CD14-positive monocyte (primary cell): ENCODE data around the gene SEMA3G. TPM values are rescaled to one million over a fixed set of nuclear protein-coding genes. Genes with fewer than 3 reads are reported as not detected.

Experiments
- DNase-seq, 3 donors: peaks; one replicate each; pipeline ENCODE4 v3.0.0-alpha.2; 2011 to 2022
- H2AFZ ChIP-seq: 2 replicates; pipeline ENCODE4 v1.6.0; 2012; ENCODE audit warnings: mild to moderate bottlenecking, low read depth, low read length, inconsistent platforms; ENCODE audit not compliant: insufficient read depth, poor library complexity, severe bottlenecking
- H3K27ac ChIP-seq, 2 donors: 1 replicate in 1 of 2; 2 replicates in 1 of 2; pipeline ENCODE4 v1.5.1; 2012 to 2013; ENCODE audit warnings: low read length in 2 of 2, control low read depth in 1 of 2, inconsistent platforms in 1 of 2, low read depth in 1 of 2, mild to moderate bottlenecking in 1 of 2
- H3K27me3 ChIP-seq, 2 donors: one replicate each; pipeline versions ENCODE4 v1.6.0 to v1.6.1; 2011 to 2013; ENCODE audit warnings: low read length in 2 of 2; ENCODE audit not compliant: control insufficient read depth in 2 of 2, insufficient read depth in 2 of 2
- H3K36me3 ChIP-seq, 2 donors: replicated peaks in 1 of 2; 1 replicate in 1 of 2; 2 replicates in 1 of 2; pipeline versions ENCODE4 v1.5.1 to v1.6.1; 2012 to 2013; ENCODE audit warnings: low read length in 2 of 2, control low read depth in 1 of 2, inconsistent platforms in 1 of 2, mild to moderate bottlenecking in 1 of 2; ENCODE audit not compliant: insufficient read depth in 2 of 2, control insufficient read depth in 1 of 2
- H3K4me1 ChIP-seq, 2 donors: 1 replicate in 1 of 2; 2 replicates in 1 of 2; pipeline versions ENCODE4 v1.5.1 to v1.6.1; 2012 to 2013; ENCODE audit warnings: low read length in 2 of 2, control low read depth in 1 of 2, inconsistent platforms in 1 of 2, mild to moderate bottlenecking in 1 of 2, moderate library complexity in 1 of 2; ENCODE audit not compliant: insufficient read depth in 2 of 2, control insufficient read depth in 1 of 2
- H3K4me2 ChIP-seq: replicated peaks from 2 replicates; pipeline ENCODE3; 2012; ENCODE audit warnings: low read length, moderate library complexity, mild to moderate bottlenecking; ENCODE audit not compliant: poor library complexity, severe bottlenecking; ENCODE audit errors: extremely low read depth
- H3K4me3 ChIP-seq, 3 experiments: fragments of 200-600 bp in 1 of 3; sonication (generic) in 1 of 3; replicated peaks in 1 of 3; 1 replicate in 2 of 3; 2 replicates in 1 of 3; pipeline ENCODE4 v1.5.1; 2011 to 2013; ENCODE audit warnings: low read length in 3 of 3, mild to moderate bottlenecking in 3 of 3, control low read depth in 2 of 3, low read depth in 2 of 3, inconsistent platforms in 1 of 3, moderate library complexity in 1 of 3
- H3K79me2 ChIP-seq: 2 replicates; pipeline ENCODE4 v1.6.0; 2012; ENCODE audit warnings: mild to moderate bottlenecking, control low read depth, inconsistent platforms, low read length, moderate library complexity; ENCODE audit not compliant: insufficient read depth
- H3K9ac ChIP-seq: 2 replicates; pipeline ENCODE4 v1.6.0; 2017; ENCODE audit warnings: low read length, mild to moderate bottlenecking; ENCODE audit not compliant: insufficient read depth, poor library complexity, severe bottlenecking
- H3K9me3 ChIP-seq, 2 donors: replicated peaks in 1 of 2; 1 replicate in 1 of 2; 2 replicates in 1 of 2; pipeline versions ENCODE4 v1.5.1 to v1.6.1; 2012 to 2013; ENCODE audit warnings: low read length in 2 of 2, control low read depth in 1 of 2; ENCODE audit not compliant: control insufficient read depth in 1 of 2, insufficient read depth in 1 of 2
- H4K20me1 ChIP-seq: 2 replicates; pipeline ENCODE4 v1.6.0; 2012; ENCODE audit warnings: mild to moderate bottlenecking, low read length, control low read depth, moderate library complexity; ENCODE audit not compliant: insufficient read depth
- H3K27ac Mint-ChIP-seq, 7 donors: one replicate each; pipeline ENCODE4 v1.8.0; 2020; ENCODE audit warnings: mild to moderate bottlenecking in 7 of 7, mixed read lengths in 7 of 7, moderate library complexity in 6 of 7, inconsistent platforms in 2 of 7
- H3K27me3 Mint-ChIP-seq, 3 donors: one replicate each; pipeline ENCODE4 v1.8.0; 2021 to 2022; ENCODE audit warnings: low read depth in 3 of 3, mild to moderate bottlenecking in 3 of 3, mixed read lengths in 3 of 3, moderate library complexity in 3 of 3, inconsistent platforms in 1 of 3
- H3K36me3 Mint-ChIP-seq, 2 donors: one replicate each; pipeline ENCODE4 v1.8.0; 2020; ENCODE audit warnings: mixed read lengths in 2 of 2, inconsistent platforms in 1 of 2, mild to moderate bottlenecking in 1 of 2
- H3K4me1 Mint-ChIP-seq: one replicate; pipeline ENCODE4 v1.8.0; 2020; ENCODE audit warnings: mild to moderate bottlenecking, mixed read lengths
- H3K4me3 Mint-ChIP-seq, 2 donors: one replicate each; pipeline ENCODE4 v1.8.0; 2020; ENCODE audit warnings: mild to moderate bottlenecking in 2 of 2, mixed read lengths in 2 of 2, moderate library complexity in 1 of 2
- H3K9me3 Mint-ChIP-seq, 7 donors: one replicate each; pipeline ENCODE4 v1.8.0; 2020 to 2022; ENCODE audit warnings: mixed read lengths in 7 of 7, mild to moderate bottlenecking in 6 of 7, moderate library complexity in 6 of 7, inconsistent platforms in 2 of 7
- WGBS: methylation state at CpG from one replicate; pipeline ENCODE4 v1.1.5; 2013; ENCODE audit warnings: missing lambda C conversion rate; ENCODE audit not compliant: insufficient coverage; 5-methylcytosine and 5-hydroxymethylcytosine counted together
- intact Hi-C, 2 donors: fragments of 100-400 bp; cut with micrococcal nuclease; formaldehyde crosslinking; loops; one replicate each; pipeline versions ENCODE4 v1.15.0 to v1.15.1; 2023
- polyA plus RNA-seq, 3 donors: library from polyadenylated mRNA; depleted of rRNA in 1 of 3; unstranded in 2 of 3; stranded (reverse) in 1 of 3; fragments of 300-500 nt in 2 of 3; fragments of >200 nt in 1 of 3; fragmentation: Illumina TruSeq in 2 of 3; gene quantifications; 1 replicate in 2 of 3; 2 replicates in 1 of 3; pipeline ENCODE4 v1.2.3, GENCODE V29; 2012 to 2021
- TF ChIP-seq, protein P1 (sequence below): fragments of 200-600 bp; IDR thresholded peaks from one replicate; pipeline ENCODE4 v1.8.0; 2022; ENCODE audit warnings: antibody characterized with exemption, mild to moderate bottlenecking

SEMA3G gene
- polyA plus RNA-seq, 3 donors = 0.03 TPM; not detected in 2

DNA sequence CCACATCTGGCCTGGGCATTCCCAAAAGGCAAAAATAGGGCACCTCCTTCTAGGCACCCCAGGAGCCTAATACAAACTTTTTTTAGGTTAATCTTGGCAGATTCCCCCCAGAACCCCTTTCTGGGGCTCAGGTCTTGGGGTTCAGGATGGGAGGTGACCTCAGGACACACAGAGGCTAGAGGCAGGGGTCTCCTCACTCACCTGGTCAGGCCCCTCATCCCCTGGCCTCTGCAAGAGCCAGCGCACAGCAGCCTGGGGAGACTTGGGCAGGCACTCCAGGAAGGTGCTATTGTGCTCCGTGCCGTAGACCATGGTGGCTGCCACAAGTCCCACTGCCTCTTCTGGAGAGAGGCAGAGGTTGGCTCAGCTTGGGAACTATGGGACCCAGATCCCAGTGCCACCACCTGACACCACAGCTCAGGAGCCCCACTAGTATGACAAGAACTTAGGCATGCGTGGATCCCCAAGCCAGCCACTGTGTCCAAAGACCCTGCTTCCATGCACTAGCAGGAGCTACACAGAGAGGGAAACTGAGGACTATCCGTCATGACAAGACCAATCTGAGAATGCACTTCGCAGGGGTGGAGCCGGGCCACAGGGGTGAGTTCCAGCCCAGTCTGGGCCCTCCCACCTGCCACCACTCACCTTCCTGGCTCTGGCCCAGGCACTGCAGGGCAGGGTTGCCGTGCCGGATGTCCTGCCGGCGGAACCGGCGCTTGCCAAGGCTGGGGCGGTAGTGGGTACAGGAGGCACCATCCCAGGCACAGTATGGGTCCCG lies 7.4 kb downstream of the SEMA3G start:
- 97% methylated on average over 15 of the region's 15 CpGs for WGBS

DNA sequence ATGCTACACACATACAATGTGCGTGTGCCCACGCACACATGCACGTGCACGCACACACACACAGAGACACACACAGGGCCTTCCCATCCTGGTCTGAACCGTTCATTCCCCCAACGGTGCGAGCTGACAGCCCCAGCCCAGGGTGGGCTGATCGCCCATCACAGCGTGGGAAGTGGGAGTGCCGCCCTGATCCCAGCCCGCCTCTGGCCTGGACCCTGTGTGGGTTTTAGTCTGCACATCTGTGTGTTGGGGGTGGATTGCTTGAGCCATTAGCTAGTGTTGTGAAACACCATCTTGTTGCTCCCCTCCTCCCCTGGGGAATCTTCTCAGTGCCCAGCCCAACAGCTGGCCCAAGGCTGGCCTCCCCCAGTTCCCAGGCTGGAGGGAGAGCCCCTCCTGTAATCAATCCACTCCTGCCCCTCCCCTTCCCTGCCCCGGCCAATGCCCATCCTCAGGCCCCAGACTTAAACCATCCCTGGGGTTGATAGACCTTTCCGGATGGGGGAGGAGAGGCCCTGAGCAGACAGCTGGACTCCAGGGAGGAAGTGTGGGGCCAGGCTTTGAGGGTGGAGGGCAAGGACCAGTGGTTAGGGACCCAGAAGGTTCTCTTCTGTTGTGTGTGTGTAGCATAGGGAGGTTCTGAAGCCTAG lies 8.3 kb downstream of the SEMA3G start:
- peak overlapping the region; percentile 30 for H3K4me2 ChIP-seq

More for the DNA sequence above, 7.4 kb downstream of the SEMA3G start:
- peak overlapping the region in 1 of 7 donors; percentile 57 for H3K27ac Mint-ChIP-seq
- intact Hi-C loops = no loop called here
- no peak overlapping the region for H3K27ac ChIP-seq
- H4K20me1 ChIP-seq = no peaks in the 10 kb centered on the region
- H3K4me3 ChIP-seq = no peak overlapping the region
- peaks cover 29 to 32% of the 10 kb centered on the region in 2 donors for H3K4me1 ChIP-seq
- H2AFZ ChIP-seq = no peak overlapping the region
- H3K27me3 ChIP-seq = no peaks in the 10 kb centered on the region
- no peak overlapping the region for H3K9ac ChIP-seq
- H3K4me2 ChIP-seq = peak overlapping the region; percentile 30
- DNase-seq = no peak
- no peak overlapping the region for H3K4me3 Mint-ChIP-seq
- TF ChIP-seq, protein P1, sequence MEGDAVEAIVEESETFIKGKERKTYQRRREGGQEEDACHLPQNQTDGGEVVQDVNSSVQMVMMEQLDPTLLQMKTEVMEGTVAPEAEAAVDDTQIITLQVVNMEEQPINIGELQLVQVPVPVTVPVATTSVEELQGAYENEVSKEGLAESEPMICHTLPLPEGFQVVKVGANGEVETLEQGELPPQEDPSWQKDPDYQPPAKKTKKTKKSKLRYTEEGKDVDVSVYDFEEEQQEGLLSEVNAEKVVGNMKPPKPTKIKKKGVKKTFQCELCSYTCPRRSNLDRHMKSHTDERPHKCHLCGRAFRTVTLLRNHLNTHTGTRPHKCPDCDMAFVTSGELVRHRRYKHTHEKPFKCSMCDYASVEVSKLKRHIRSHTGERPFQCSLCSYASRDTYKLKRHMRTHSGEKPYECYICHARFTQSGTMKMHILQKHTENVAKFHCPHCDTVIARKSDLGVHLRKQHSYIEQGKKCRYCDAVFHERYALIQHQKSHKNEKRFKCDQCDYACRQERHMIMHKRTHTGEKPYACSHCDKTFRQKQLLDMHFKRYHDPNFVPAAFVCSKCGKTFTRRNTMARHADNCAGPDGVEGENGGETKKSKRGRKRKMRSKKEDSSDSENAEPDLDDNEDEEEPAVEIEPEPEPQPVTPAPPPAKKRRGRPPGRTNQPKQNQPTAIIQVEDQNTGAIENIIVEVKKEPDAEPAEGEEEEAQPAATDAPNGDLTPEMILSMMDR = no peak
- H3K27me3 Mint-ChIP-seq = peaks cover 0 to 7% (median 3%) of the 10 kb centered on the region in 3 donors
- H3K36me3 ChIP-seq = no peaks in the 10 kb centered on the region
- H3K36me3 Mint-ChIP-seq = no peaks in the 10 kb centered on the region
- H3K79me2 ChIP-seq = no peaks in the 10 kb centered on the region
- no peaks in the 10 kb centered on the region for H3K9me3 Mint-ChIP-seq
- H3K9me3 ChIP-seq = no peaks in the 10 kb centered on the region
- H3K4me1 Mint-ChIP-seq = peaks cover 32% of the 10 kb centered on the region

More for the DNA sequence above, 8.3 kb downstream of the SEMA3G start:
- no peak overlapping the region for H3K4me3 ChIP-seq
- H3K79me2 ChIP-seq = no peaks in the 10 kb centered on the region
- H3K4me3 Mint-ChIP-seq = peak overlapping the region in 1 of 2 donors; percentile 27
- peak in 1 of 3 donors; percentile 8 for DNase-seq
- 37% methylated on average over 3 of the region's 13 CpGs for WGBS
- H3K4me1 Mint-ChIP-seq = peaks cover 40% of the 10 kb centered on the region
- TF ChIP-seq, protein P1 = no peak
- no peaks in the 10 kb centered on the region for H3K36me3 ChIP-seq
- no peak overlapping the region for H3K9ac ChIP-seq
- peaks cover 36 to 39% of the 10 kb centered on the region in 2 donors for H3K4me1 ChIP-seq
- intact Hi-C loops = no loop called here
- peak overlapping the region; percentile 72 for H2AFZ ChIP-seq
- H3K27me3 Mint-ChIP-seq = peaks cover 0 to 7% (median 3%) of the 10 kb centered on the region in 3 donors
- H3K36me3 Mint-ChIP-seq = no peaks in the 10 kb centered on the region
- H3K27me3 ChIP-seq = no peaks in the 10 kb centered on the region
- H3K9me3 Mint-ChIP-seq = peaks cover 0 to 3% (median 0%) of the 10 kb centered on the region in 7 donors
- H3K27ac Mint-ChIP-seq = peak overlapping the region in 3 of 7 donors; percentile 36 to 57 (median 42)
- no peak overlapping the region for H3K27ac ChIP-seq
- no peaks in the 10 kb centered on the region for H4K20me1 ChIP-seq
- H3K9me3 ChIP-seq = no peaks in the 10 kb centered on the region
